AG09309 (cell line): ENCODE data around the gene PRPSAP1.

Source experiments
- DNase-seq: peaks from one replicate; pipeline ENCODE4 v3.0.0-alpha.2; 2010; ENCODE audit warnings: low read depth
- H3K4me3 ChIP-seq: 2 replicates; pipeline ENCODE4 v1.5.1; 2011; ENCODE audit warnings: mild to moderate bottlenecking, low read depth, low read length, moderate library complexity; ENCODE audit not compliant: control insufficient read depth
- CTCF ChIP-seq: IDR thresholded peaks from 2 replicates; pipeline ENCODE4 v1.5.1; 2011; ENCODE audit warnings: mild to moderate bottlenecking, low read depth, low read length, inconsistent platforms; ENCODE audit not compliant: insufficient read depth, control insufficient read depth; ENCODE audit errors: missing control alignments

PRPSAP1 gene

GRCh38 chr17:76277300-76278267 is 76.1 kb downstream of the PRPSAP1 start:
- no peak overlapping the region for H3K4me3 ChIP-seq
- DNase-seq, result no peak
- TF ChIP-seq CTCF, result no peak

DNA sequence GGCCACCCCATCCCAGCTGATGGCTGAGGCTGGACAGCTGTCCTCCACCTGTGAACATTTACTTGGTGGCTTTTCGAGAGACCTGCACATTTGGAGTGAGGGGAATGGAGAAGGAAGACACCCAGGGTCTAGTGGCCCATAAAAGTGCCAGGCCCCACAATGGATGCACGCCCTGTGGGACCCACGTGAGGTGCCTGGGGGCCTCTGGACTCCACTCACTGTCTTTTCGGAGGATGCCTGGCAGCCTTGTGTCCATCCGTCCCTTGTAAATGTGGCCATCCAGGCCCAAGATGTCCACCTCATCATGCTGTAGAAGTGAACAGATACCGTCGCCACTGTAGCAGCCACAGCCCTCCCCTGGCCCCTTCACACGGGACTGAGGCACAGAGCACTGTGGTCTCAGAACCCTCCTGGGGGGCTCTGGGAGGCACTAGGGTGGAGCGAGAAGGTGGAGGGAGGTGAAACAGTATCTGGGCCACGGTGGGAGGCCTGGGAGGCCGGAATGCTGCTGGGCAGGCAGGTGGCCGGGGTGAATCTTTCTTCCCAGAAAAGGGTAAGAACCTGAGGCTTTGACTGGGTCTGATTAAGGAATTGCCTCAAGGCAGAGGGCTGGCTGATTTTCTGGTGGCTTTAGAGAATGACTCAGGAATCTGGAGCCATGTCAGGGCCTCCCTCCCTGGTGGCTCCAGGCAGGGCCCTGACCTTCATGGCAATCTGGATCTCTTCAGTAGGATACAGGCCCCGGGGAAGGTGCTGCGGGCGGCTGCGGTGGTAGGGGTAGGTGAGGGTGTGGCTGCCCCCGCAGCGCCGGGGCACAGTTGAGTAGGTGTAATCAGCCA is 77.0 kb downstream of the PRPSAP1 start:
- DNase-seq, result peak; percentile 33
- no peak for TF ChIP-seq CTCF

GRCh38 chr17:76276069-76276431 is 77.7 kb downstream of the PRPSAP1 start:
- no peak overlapping the region for H3K4me3 ChIP-seq
- no peak for TF ChIP-seq CTCF
- DNase-seq, result no peak

More for the DNA sequence above, 77.0 kb downstream of the PRPSAP1 start:
- H3K4me3 ChIP-seq, result no peak overlapping the region

DNA sequence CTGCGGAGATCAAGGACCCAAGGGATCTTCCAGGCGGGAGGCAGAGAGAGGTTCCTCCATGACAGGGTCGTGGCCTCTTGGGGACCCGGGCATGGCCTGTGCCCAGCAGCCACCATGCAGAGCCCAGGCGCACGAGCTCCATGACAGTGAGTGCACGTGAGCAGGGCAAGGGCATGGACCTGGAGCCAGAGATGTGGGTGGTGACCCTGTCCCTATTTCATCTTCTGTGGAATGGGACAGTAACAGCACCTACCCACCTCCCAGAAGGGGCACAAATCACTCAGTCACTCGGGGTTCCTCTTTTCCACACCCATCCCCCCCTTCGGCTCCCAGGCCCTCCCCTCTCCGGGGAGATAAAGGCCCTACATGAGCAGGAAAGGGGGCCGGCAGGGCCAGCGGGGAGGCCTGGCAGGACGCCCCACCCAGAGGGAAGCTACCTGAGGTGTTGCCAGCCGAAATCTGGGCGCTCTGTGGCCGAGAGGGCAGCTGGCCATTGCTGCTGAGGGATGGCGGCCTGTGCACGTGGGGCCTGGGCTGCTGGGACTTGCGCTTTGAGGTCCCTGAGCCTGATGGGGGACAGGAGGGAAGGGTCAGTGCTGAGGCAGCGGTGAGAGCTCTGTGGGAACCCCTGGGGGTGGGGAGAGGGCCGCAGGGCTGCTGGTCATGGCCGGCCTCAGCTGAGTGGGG is 78.2 kb downstream of the PRPSAP1 start:
- TF ChIP-seq CTCF, result no peak
- no peak overlapping the region for H3K4me3 ChIP-seq
- DNase-seq, result no peak

DNA sequence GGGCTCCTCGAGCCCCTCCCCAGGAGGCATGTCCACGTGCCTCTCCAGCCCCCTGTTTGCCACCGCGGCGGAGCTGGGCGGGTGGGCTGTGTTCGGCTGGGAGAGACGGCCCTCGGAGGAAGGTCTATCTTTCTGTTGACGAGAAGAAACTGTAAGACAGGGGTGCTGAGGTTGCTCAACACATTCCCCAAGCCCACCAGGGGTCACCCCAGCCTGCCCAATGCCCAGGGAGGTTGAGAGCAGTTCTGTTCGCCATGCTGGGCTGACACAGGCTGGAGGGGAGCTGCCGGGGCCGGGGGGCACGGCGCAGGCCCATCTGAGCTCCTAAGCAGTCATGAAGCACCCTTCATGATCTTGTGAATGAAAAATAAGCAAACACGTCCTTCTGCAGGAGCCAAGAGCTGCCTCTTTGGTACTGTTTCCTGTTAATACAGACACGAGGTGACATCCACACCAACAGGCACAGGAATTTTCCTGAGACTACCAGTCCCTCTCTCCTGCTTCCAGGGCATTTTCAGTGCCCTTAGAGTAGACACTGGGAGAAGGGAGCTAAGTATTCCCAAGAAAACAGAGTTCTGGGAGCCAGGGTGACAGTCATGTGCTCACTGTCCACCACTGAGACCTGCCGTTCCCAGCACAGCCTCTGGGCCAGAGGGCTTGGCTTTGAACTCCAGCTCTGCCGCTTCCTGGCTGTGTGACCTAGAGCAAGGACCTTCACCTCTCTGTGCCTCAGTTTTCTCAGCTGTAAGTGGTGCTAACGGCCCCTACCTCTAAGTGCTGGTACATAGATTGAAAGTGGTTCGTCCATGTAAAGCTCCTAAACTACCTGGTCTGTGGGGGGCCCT is 79.4 kb downstream of the PRPSAP1 start:
- DNase-seq, result no peak
- no peak overlapping the region for H3K4me3 ChIP-seq
- no peak for TF ChIP-seq CTCF
